HEK293 (cell line): ENCODE results near the gene EFCAB12.

ENCODE experiments used
- MZF1 ChIP-seq: fragments of 450-650 bp; formaldehyde crosslinking; IDR thresholded peaks from 2 replicates; pipeline ENCODE4 v1.5.1; 2017; ENCODE audit warnings: missing biosample characterization, missing genetic modification characterization, borderline replicate concordance
- ZBTB1 ChIP-seq: fragments of 450-650 bp; formaldehyde crosslinking; IDR thresholded peaks from 2 replicates; pipeline ENCODE4 v1.5.1; 2016; ENCODE audit warnings: missing biosample characterization, missing genetic modification characterization
- ZNF549 ChIP-seq: fragments of 450-650 bp; IDR thresholded peaks from 2 replicates; pipeline ENCODE4 v1.5.1; 2018; ENCODE audit warnings: missing biosample characterization, missing genetic modification characterization, mild to moderate bottlenecking, inconsistent platforms, moderate library complexity
- TF ChIP-seq, protein P1 (sequence below): fragments of 450-650 bp; formaldehyde crosslinking; IDR thresholded peaks from 2 replicates; pipeline ENCODE4 v1.5.1; 2016; ENCODE audit warnings: missing biosample characterization, missing genetic modification characterization

DNA sequence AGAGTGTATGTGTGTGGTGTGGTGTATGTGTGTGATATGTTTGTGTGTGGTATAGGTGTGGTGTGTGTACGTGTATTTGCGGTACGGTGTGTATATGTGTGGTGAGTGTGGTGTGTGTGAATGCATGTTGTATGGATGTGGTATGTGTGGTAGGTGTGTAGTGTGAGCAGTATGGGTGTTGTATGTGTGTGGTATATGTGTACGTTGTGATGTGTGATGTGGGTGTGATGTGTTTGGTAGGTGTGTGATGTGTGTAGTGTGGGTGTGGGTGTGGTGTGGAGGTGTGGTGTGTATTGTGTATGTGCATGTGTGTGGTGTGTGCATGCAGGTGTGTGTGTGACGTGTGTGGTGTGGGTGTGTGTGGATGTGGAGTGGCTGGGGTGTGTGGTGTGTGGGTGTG is 58.7 kb downstream of the EFCAB12 start:
- TF ChIP-seq, protein P1, sequence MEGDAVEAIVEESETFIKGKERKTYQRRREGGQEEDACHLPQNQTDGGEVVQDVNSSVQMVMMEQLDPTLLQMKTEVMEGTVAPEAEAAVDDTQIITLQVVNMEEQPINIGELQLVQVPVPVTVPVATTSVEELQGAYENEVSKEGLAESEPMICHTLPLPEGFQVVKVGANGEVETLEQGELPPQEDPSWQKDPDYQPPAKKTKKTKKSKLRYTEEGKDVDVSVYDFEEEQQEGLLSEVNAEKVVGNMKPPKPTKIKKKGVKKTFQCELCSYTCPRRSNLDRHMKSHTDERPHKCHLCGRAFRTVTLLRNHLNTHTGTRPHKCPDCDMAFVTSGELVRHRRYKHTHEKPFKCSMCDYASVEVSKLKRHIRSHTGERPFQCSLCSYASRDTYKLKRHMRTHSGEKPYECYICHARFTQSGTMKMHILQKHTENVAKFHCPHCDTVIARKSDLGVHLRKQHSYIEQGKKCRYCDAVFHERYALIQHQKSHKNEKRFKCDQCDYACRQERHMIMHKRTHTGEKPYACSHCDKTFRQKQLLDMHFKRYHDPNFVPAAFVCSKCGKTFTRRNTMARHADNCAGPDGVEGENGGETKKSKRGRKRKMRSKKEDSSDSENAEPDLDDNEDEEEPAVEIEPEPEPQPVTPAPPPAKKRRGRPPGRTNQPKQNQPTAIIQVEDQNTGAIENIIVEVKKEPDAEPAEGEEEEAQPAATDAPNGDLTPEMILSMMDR, result no peak
- TF ChIP-seq ZBTB1 (tag by site-specific recombination) (no peak), MZF1 (tag by site-specific recombination) (no peak), ZNF549 (tag by site-specific recombination) (no peak)
